Heart left ventricle (tissue), 16 donors: Measurements from ENCODE around the gene GTF3C5. TPM values are rescaled to one million over a fixed set of nuclear protein-coding genes. Genes with fewer than 3 reads are reported as not detected.

Experiments used
- ATAC-seq, 4 donors: fragments of 200-7000 bp; cut with Tn5 transposase; one replicate each; pipeline ENCODE4 v1.9.1; 2020 to 2022; ENCODE audit warnings: moderate library complexity in 4 of 4, mild to moderate bottlenecking in 3 of 4, moderate number of reproducible peaks in 1 of 4
- DNase-seq, 5 donors: peaks; one replicate each; pipeline ENCODE4 v3.0.0-alpha.2; 2020
- H3K27ac ChIP-seq, 12 donors: fragments of 200-600 bp; sonication (generic) in 4 of 12; one replicate each; pipeline versions ENCODE4 v1.5.0 to v1.8.0; 2016 to 2022; ENCODE audit warnings: mild to moderate bottlenecking in 2 of 12
- H3K27me3 ChIP-seq, 9 donors: fragments of 200-600 bp; sonication (generic) in 2 of 9; one replicate each; pipeline versions ENCODE4 v1.5.1 to v1.8.0; 2016 to 2022; ENCODE audit warnings: mild to moderate bottlenecking in 3 of 9
- H3K36me3 ChIP-seq, 9 donors: fragments of 200-600 bp; sonication (generic) in 2 of 9; one replicate each; pipeline versions ENCODE4 v1.5.0 to v1.8.0; 2018 to 2022; ENCODE audit warnings: mild to moderate bottlenecking in 2 of 9
- H3K4me1 ChIP-seq, 12 donors: fragments of 200-600 bp; sonication (generic) in 4 of 12; one replicate each; pipeline versions ENCODE4 v1.5.0 to v1.8.0; 2016 to 2022; ENCODE audit warnings: mild to moderate bottlenecking in 3 of 12
- H3K4me3 ChIP-seq, 12 donors: fragments of 200-600 bp; sonication (generic) in 4 of 12; one replicate each; pipeline versions ENCODE4 v1.5.0 to v1.8.0; 2017 to 2022; ENCODE audit warnings: mild to moderate bottlenecking in 9 of 12, moderate library complexity in 4 of 12
- H3K9me3 ChIP-seq, 12 donors: fragments of 200-600 bp; sonication (generic) in 4 of 12; one replicate each; pipeline versions ENCODE4 v1.5.0 to v1.8.0; 2016 to 2022; ENCODE audit warnings: mild to moderate bottlenecking in 1 of 12
- CTCF ChIP-seq, 12 donors: fragments of 200-600 bp; sonication (generic) in 4 of 12; IDR thresholded peaks; one replicate each; pipeline versions ENCODE4 v1.5.0 to v1.8.0; 2018 to 2022; ENCODE audit warnings: antibody characterized with exemption in 12 of 12, mild to moderate bottlenecking in 5 of 12
- POLR2A ChIP-seq, 2 donors: fragments of 450-650 bp; IDR thresholded peaks; one replicate each; pipeline ENCODE4 v1.6.1; 2017; ENCODE audit warnings: antibody characterized with exemption in 2 of 2, mild to moderate bottlenecking in 2 of 2, moderate library complexity in 2 of 2
- WGBS, 4 donors: extraction: QIAGEN DNeasy Blood & Tissue Kit in 2 of 4; methylation state at CpG; one replicate each; pipeline versions ENCODE4 v1.1.5 to v1.1.7; 2013 to 2018; 5-methylcytosine and 5-hydroxymethylcytosine counted together
- intact Hi-C, 10 donors: fragments of 100-400 bp; cut with DNase I; formaldehyde crosslinking; loops; one replicate each; pipeline versions ENCODE4 v1.11.1 to v1.14.2; 2022
- polyA plus RNA-seq, 2 donors: library from polyadenylated mRNA; stranded (reverse); fragments of 200-250 nt; gene quantifications; one replicate each; pipeline ENCODE4 v1.2.3, GENCODE V29; 2013
- total RNA-seq, 9 donors: library from RNA; depleted of rRNA in 2 of 9; stranded (reverse); fragments of >200 nt in 2 of 9; fragmentation: NEBNext Ultra II Directional in 3 of 9; extraction: Animal tissue kit (Norgen Biotek cat#: 25700) in 3 of 9; gene quantifications; one replicate each; pipeline versions ENCODE4 v1.1.0 to v1.2.4, GENCODE V29; 2016 to 2023
- donor health status: ischemic (EF 13 %, LVEDD 7.1; RV severe dilation, severe dysfunction).
- donor health status: healthy with polysubstance abuse.
- donor health status: DM: no; HTN: yes; CAD: no.
- donor health status: DM: no; HTN: no; CAD: no.
- donor health status: ischemic (EF 25% LVEDD 6.9; RV normal size, moderate dysfunction).
- donor health status: ischemic (EF 25% LVEDD 5.7; RV mildly dilated, moderate dysfunction).
- donor health status: healthy.
- donor health status: DM: yes; HTN: yes; CAD: no.
- donor health status: ischemic (EF 35%, LVEDD 5.7; RV mildly dilated, moderate dysfunction).
- donor health status: nonischemic (EF 11% LVEDD 7.7; RV severe dilation, severe dysfunction).
- donor health status: DM: yes; HTN: yes; CAD: no.
- donor health status: PGD.
- donor health status: ischemic (EF 29% LVEDD 5.4; RV normal size, mild dysfunction).
- donor health status: nonischemic (EF 23%, LVEDD 6.1; RV moderate dilation, normal function).

GTF3C5 gene
- total and polyA plus RNA-seq, 11 donors, result 22.9 to 51.7 (median 35.9) TPM

DNA sequence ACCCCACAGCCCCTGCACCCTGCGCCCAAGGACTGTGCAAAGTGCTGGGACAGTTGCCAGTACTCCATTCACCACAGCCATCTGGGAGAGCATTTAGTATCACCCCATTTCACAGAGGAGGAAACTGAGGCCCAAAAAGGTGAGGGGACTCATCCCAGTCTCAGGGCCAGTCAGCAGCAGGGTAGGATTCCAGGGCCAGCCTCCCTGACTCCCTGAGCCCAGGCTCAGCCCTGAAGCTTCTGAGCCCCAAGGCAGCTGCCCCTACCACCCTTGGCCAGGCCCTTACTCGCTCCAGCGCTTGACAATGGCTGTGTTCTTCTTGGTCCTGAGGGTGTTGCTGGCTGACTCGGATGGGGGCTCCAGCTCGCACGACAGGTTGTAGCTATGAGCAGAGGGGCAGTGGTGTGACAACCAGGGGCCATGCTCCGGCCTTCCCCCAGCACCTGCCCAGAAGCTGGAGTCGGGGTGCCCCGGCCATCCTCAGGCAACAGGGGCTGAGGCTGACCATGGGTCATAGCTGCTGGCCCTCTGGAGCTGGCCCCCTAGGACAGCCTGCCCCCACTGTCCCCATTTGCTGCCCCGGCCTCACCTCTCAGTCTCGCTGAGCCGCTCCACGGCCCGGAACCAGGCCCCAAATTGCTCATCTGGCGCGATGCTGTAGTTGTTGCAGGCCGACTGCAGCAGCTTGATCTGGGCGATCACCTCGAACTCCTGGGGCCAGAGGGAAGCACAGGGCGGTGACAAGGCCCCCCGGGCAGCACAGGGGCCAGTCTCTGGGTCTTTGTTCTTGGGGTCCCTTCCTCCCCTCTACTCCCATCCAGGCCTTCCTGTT, 71.6 kb downstream of the GTF3C5 start:
- ATAC-seq (no peak), DNase-seq (peak in 2 of 5 donors; percentile 13 to 56)
- no peaks in the 10 kb centered on the region for H3K27me3 ChIP-seq
- peaks cover 0 to 3% (median 0%) of the 10 kb centered on the region in 12 donors for H3K4me1 ChIP-seq
- H3K27ac ChIP-seq, result no peak overlapping the region
- WGBS, 4 donors, result 93 to 100% (median 95%) methylated on average over 6 to 21 of the region's 21 CpGs
- peaks cover 14 to 97% (median 95%) of the 10 kb centered on the region in 9 donors for H3K36me3 ChIP-seq
- peaks cover 0 to under 1% (median 0%) of the 10 kb centered on the region in 12 donors for H3K9me3 ChIP-seq
- intact Hi-C loops, result loop anchor here (1.0 to 5.0 kb wide), 8 partner anchors 40 to 65 kb away; no protein-coding TSS in a partner anchor
- H3K4me3 ChIP-seq, result no peak overlapping the region
- TF ChIP-seq POLR2A (IDR thresholded peaks at IDR 0.05) (no peak), CTCF (IDR thresholded peaks at IDR 0.05) (no peak)

DNA sequence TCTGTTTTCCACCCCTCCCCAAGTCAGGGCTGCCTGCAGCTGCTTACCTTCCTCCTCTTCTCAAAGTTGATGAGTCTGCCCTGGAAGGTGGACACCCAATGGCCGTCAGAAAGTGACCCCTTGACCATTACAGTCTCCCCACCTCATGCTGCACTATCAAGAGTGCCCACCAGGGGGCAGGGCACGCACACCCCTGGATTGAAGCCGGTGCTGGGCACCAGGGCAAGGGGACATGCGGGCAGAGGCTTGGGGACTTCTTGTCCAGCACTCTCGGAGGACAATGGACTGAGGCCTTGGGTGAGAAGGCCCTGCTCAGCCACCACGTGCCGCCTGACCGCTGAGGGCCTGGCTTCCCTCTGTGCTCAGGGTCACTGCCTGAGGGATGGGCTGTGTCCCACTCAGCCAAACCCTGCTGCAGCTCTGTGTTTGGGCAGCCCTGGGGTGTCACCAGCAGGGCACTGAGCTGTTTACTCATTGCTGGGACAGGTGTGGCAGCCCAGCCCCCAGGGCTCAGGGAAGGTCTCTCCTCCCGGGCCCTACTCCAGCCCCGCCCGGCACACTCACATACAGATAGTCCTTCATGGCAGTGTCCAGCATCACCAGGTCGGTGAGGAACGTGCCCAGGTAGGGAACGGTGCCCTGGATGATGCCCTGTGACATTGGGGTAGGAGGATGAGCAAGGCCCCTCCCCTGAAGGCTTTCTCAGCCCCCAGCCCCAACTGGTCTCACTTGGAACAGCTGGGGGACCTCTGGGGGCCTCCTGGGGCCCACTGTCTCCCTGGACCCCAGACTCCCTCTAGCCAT, 72.6 kb downstream of the GTF3C5 start:
- DNase-seq, result peak; percentile 62 to 87 (median 66)
- peaks cover 10 to 97% (median 94%) of the 10 kb centered on the region in 9 donors for H3K36me3 ChIP-seq
- intact Hi-C loops, result loop anchor here in 9 of 10 donors (1.0 to 5.0 kb wide), 7 partner anchors 39 to 66 kb away; no protein-coding TSS in a partner anchor
- no peaks in the 10 kb centered on the region for H3K9me3 ChIP-seq
- peak overlapping the region in 1 of 12 donors; percentile 33 for H3K27ac ChIP-seq
- H3K27me3 ChIP-seq, result no peaks in the 10 kb centered on the region
- WGBS, 4 donors, result 13 to 53% (median 48%) methylated on average over 7 to 14 of the region's 14 CpGs
- H3K4me3 ChIP-seq, result no peak overlapping the region
- peaks cover 0 to 3% (median 0%) of the 10 kb centered on the region in 12 donors for H3K4me1 ChIP-seq
- peak; percentile 87 to 100 (median 98) for TF ChIP-seq CTCF (IDR thresholded peaks at IDR 0.05)
- TF ChIP-seq POLR2A (IDR thresholded peaks at IDR 0.05), result no peak
- ATAC-seq, result peak; percentile 35 to 78 (median 68)

- Histone ChIP-seq H3K4me3 (no peak overlapping the region), H3K36me3 (peaks cover 10 to 97% (median 94%) of the 10 kb centered on the region in 9 donors), H3K27ac (no peak overlapping the region), H3K9me3 (no peaks in the 10 kb centered on the region), H3K4me1 (peaks cover 0 to 3% (median 0%) of the 10 kb centered on the region in 12 donors), H3K27me3 (no peaks in the 10 kb centered on the region)
- no peak for ATAC-seq
- DNase-seq, result peak in 2 of 5 donors; percentile 14 to 58
- intact Hi-C loops, result loop anchor here in 9 of 10 donors (1.0 to 5.0 kb wide), 8 partner anchors 39 to 67 kb away; no protein-coding TSS in a partner anchor
- TF ChIP-seq POLR2A (IDR thresholded peaks at IDR 0.05), result no peak
- no peak for TF ChIP-seq CTCF (IDR thresholded peaks at IDR 0.05)
- WGBS, 4 donors, result 79 to 95% (median 86%) methylated on average over 4 to 12 of the region's 12 CpGs
Measured at GRCh38 chr9:133103987-133104505, 73.2 kb downstream of the GTF3C5 start.
